SU-DHL-6 (cell line): ENCODE results near the gene HHEX.
A peak's percentile ranks its signal among the peaks of the same experiment; 100 is the strongest.
"Not testable (repeated sequence)": the region's sequence is repeated elsewhere in the genome, so short reads cannot be mapped to it uniquely, and the experiment has no call there.

Experiments used
- H2AFZ ChIP-seq: fragments of 200-600 bp; sonication (generic); 2 replicates; pipeline ENCODE4 v1.6.1; 2014; ENCODE audit warnings: low read depth, mild to moderate bottlenecking, moderate library complexity, mixed read lengths, antibody characterized with exemption, low read length; ENCODE audit not compliant: severe bottlenecking
- H3F3A ChIP-seq: fragments of 200-600 bp; shearing (Covaris generic); 2 replicates; pipeline ENCODE4 v1.6.0; 2016; ENCODE audit warnings: antibody characterized with exemption, mild to moderate bottlenecking; ENCODE audit not compliant: insufficient read depth
- H3K27ac ChIP-seq: fragments of 200-600 bp; sonication (generic); 2 replicates; pipeline ENCODE4 v1.5.1; 2016; ENCODE audit warnings: low read depth, mild to moderate bottlenecking, low read length, moderate library complexity, mixed read lengths
- H3K27me3 ChIP-seq: fragments of 200-600 bp; sonication (generic), shearing (Covaris generic); 2 replicates; pipeline ENCODE4 v1.6.0; 2014; ENCODE audit warnings: mild to moderate bottlenecking, low read length
- H3K36me3 ChIP-seq: fragments of 200-600 bp; sonication (generic); 2 replicates; pipeline ENCODE4 v1.6.1; 2014; ENCODE audit warnings: mild to moderate bottlenecking, low read length, mixed read lengths
- H3K4me2 ChIP-seq: fragments of 300-600, 200-600 bp; shearing (Covaris generic), sonication (generic); 2 replicates; pipeline ENCODE4 v1.6.0; 2014; ENCODE audit warnings: low read length, low read depth, mild to moderate bottlenecking; ENCODE audit not compliant: poor library complexity, severe bottlenecking
- H3K4me3 ChIP-seq: fragments of 200-600 bp; sonication (generic); 2 replicates; pipeline ENCODE4 v1.5.1; 2014; ENCODE audit warnings: antibody characterized with exemption, low read length, mild to moderate bottlenecking, mixed read lengths; ENCODE audit not compliant: insufficient read depth, poor library complexity, severe bottlenecking
- H3K79me2 ChIP-seq: fragments of 200-600 bp; sonication (generic); 2 replicates; pipeline ENCODE4 v1.6.1; 2014; ENCODE audit warnings: mild to moderate bottlenecking, low read length, moderate library complexity; ENCODE audit not compliant: insufficient read depth
- H3K9ac ChIP-seq: fragments of 200-600 bp; sonication (generic); 2 replicates; pipeline ENCODE4 v1.7.0; 2014; ENCODE audit warnings: mild to moderate bottlenecking, low read length
- H3K9me2 ChIP-seq: fragments of 200-600 bp; sonication (generic); replicated peaks from 2 replicates; pipeline ENCODE4 v1.6.1; 2014; ENCODE audit warnings: low read length; ENCODE audit not compliant: insufficient read depth
- H3K9me3 ChIP-seq: fragments of 200-600 bp; sonication (generic); 2 replicates; pipeline ENCODE4 v1.6.1; 2014; ENCODE audit warnings: low read length, mixed read lengths; ENCODE audit not compliant: insufficient read depth
- H4K20me1 ChIP-seq: fragments of 200-600 bp; sonication (generic); 2 replicates; pipeline ENCODE4 v1.6.1; 2014; ENCODE audit warnings: low read depth, mild to moderate bottlenecking, antibody characterized with exemption, low read length, moderate library complexity, mixed read lengths
- CTCF ChIP-seq: fragments of 200-600 bp; sonication (generic); IDR thresholded peaks from one replicate; pipeline ENCODE4 v1.5.1; 2017; ENCODE audit warnings: antibody characterized with exemption, mild to moderate bottlenecking, low read length, moderate library complexity; ENCODE audit not compliant: insufficient read depth, poor library complexity, severe bottlenecking
- EZH2phosphoT487 ChIP-seq: fragments of 200-600 bp; sonication (generic), shearing (Covaris generic); conservative IDR thresholded peaks from 2 replicates; pipeline ENCODE4 v1.6.1; 2018; ENCODE audit warnings: mild to moderate bottlenecking, antibody characterized with exemption, low read length, moderate library complexity, mixed read lengths

Gene HHEX

GRCh38 chr10:92735938-92736337 lies 46.2 kb downstream of the HHEX start:
- Histone ChIP-seq H3K9me3 (no peaks in the 10 kb centered on the region), H2AFZ (no peak overlapping the region), H3K27ac (peak overlapping the region; percentile 24; the same call in 1 of the 2 replicates), H4K20me1 (no peaks in the 10 kb centered on the region), H3F3A (no peaks in the 10 kb centered on the region), H3K79me2 (no peaks in the 10 kb centered on the region), H3K9ac (no peak overlapping the region), H3K9me2 (no peaks in the 10 kb centered on the region), H3K36me3 (no peaks in the 10 kb centered on the region), H3K27me3 (no peaks in the 10 kb centered on the region), H3K4me3 (no peak overlapping the region), H3K4me2 (peak overlapping the region; percentile 4)
- TF ChIP-seq CTCF (no peak), EZH2phosphoT487 (no peak)

GRCh38 chr10:92737484-92737883 lies 47.7 kb downstream of the HHEX start:
- TF ChIP-seq EZH2phosphoT487 (no peak), CTCF (no peak)
- Histone ChIP-seq H3K79me2 (no peaks in the 10 kb centered on the region), H3K4me3 (no peak overlapping the region), H3K27me3 (no peaks in the 10 kb centered on the region), H3F3A (peaks cover 7% of the 10 kb centered on the region), H3K9me2 (no peaks in the 10 kb centered on the region), H4K20me1 (no peaks in the 10 kb centered on the region), H3K36me3 (no peaks in the 10 kb centered on the region), H3K9ac (no peak overlapping the region), H2AFZ (no peak overlapping the region), H3K27ac (no peak overlapping the region), H3K4me2 (no peak overlapping the region), H3K9me3 (no peaks in the 10 kb centered on the region)

GRCh38 chr10:92740762-92741161 lies 51.0 kb downstream of the HHEX start:
- Histone ChIP-seq H2AFZ (no peak overlapping the region), H4K20me1 (no peaks in the 10 kb centered on the region), H3F3A (peaks cover 15% of the 10 kb centered on the region), H3K4me2 (no peak overlapping the region), H3K9ac (0 out of 2 replicates have a peak overlapping the region, but pooled peaks have one; percentile 21), H3K9me3 (no peaks in the 10 kb centered on the region), H3K9me2 (no peaks in the 10 kb centered on the region), H3K79me2 (no peaks in the 10 kb centered on the region), H3K4me3 (no peak overlapping the region), H3K27ac (no peak overlapping the region), H3K36me3 (no peaks in the 10 kb centered on the region), H3K27me3 (no peaks in the 10 kb centered on the region)
- TF ChIP-seq EZH2phosphoT487 (no peak), CTCF (no peak)

GRCh38 chr10:92741741-92742140 lies 52.0 kb downstream of the HHEX start:
- peaks cover 15% of the 10 kb centered on the region for H3F3A ChIP-seq
- not testable (repeated sequence) for H3K9me3 ChIP-seq, H3K27me3 ChIP-seq, H3K36me3 ChIP-seq, H2AFZ ChIP-seq, H4K20me1 ChIP-seq, H3K9me2 ChIP-seq, H3K79me2 ChIP-seq
- H3K9ac ChIP-seq = peak overlapping the region; percentile 21; the same call in 1 of the 2 replicates
- H3K4me2 ChIP-seq = peak overlapping the region; percentile 64
- H3K27ac ChIP-seq = peak overlapping the region; percentile 81
- peak overlapping the region; percentile 25 for H3K4me3 ChIP-seq
